Thymus (tissue), 11 donors: ENCODE results near the gene MRPL34. TPM values are rescaled to one million over a fixed set of nuclear protein-coding genes. Genes with fewer than 3 reads are reported as not detected.

Experiments used
- DNase-seq, 9 donors: peaks; one replicate each; pipeline ENCODE4 v3.0.0-alpha.2; 2013; ENCODE audit warnings: low spot score in 9 of 9, low read depth in 6 of 9, missing footprints in 1 of 9
- H3K27ac ChIP-seq, 2 donors: one replicate each; pipeline ENCODE4 v1.5.1; 2013; ENCODE audit warnings: control low read depth in 1 of 2, low read depth in 1 of 2, low read length in 1 of 2, mild to moderate bottlenecking in 1 of 2, moderate library complexity in 1 of 2
- H3K27me3 ChIP-seq, 2 donors: one replicate each; pipeline ENCODE4 v1.5.1; 2013; ENCODE audit warnings: low read length in 1 of 2; ENCODE audit not compliant: control insufficient read depth in 2 of 2, insufficient read depth in 1 of 2
- H3K36me3 ChIP-seq, 2 donors: one replicate each; pipeline ENCODE4 v1.5.1; 2013; ENCODE audit warnings: low read length in 1 of 2, mild to moderate bottlenecking in 1 of 2, moderate library complexity in 1 of 2; ENCODE audit not compliant: control insufficient read depth in 2 of 2, insufficient read depth in 2 of 2
- H3K4me1 ChIP-seq, 2 donors: one replicate each; pipeline ENCODE4 v1.5.1; 2013; ENCODE audit warnings: low read length in 2 of 2; ENCODE audit not compliant: control insufficient read depth in 2 of 2, insufficient read depth in 2 of 2
- H3K4me3 ChIP-seq, 2 donors: one replicate each; pipeline ENCODE4 v1.5.1; 2013; ENCODE audit warnings: low read length in 2 of 2, control low read depth in 1 of 2, mild to moderate bottlenecking in 1 of 2
- H3K9me3 ChIP-seq, 2 donors: one replicate each; pipeline ENCODE4 v1.5.1; 2013; ENCODE audit warnings: low read length in 1 of 2, mild to moderate bottlenecking in 1 of 2; ENCODE audit not compliant: control insufficient read depth in 2 of 2, insufficient read depth in 1 of 2
- WGBS: extraction: QIAGEN DNeasy Blood & Tissue Kit; methylation state at CpG from one replicate; pipeline ENCODE4 v1.1.7; 2013; 5-methylcytosine and 5-hydroxymethylcytosine counted together
- polyA plus RNA-seq: library from polyadenylated mRNA; stranded (reverse); fragments of 200-250 nt; gene quantifications from one replicate; pipeline ENCODE4 v1.2.3, GENCODE V29; 2013
- total RNA-seq: library from RNA; stranded (reverse); fragments of 120-200 nt; gene quantifications from one replicate; pipeline ENCODE4 v1.2.4, GENCODE V29; 2013
- donor health status: healthy.

MRPL34 gene
- total and polyA plus RNA-seq, 2 donors, result 78.3 to 123 TPM

- no peaks in the 10 kb centered on the region for H3K9me3 ChIP-seq
- no peaks in the 10 kb centered on the region for H3K27me3 ChIP-seq
- DNase-seq, result no peak
- H3K4me1 ChIP-seq, result peaks cover 2 to 15% of the 10 kb centered on the region in 2 donors
- H3K4me3 ChIP-seq, result no peak overlapping the region
- peaks cover 4 to 21% of the 10 kb centered on the region in 2 donors for H3K36me3 ChIP-seq
- no peak overlapping the region for H3K27ac ChIP-seq
- WGBS, result over 99% methylated on average over 7 of the region's 7 CpGs
Measured at GRCh38 chr19:17341845-17342244, 36.2 kb downstream of the MRPL34 start.

GRCh38 chr19:17346109-17346671, 40.5 kb downstream of the MRPL34 start:
- H3K9me3 ChIP-seq, result peaks cover 0 to 3% of the 10 kb centered on the region in 2 donors
- H3K4me3 ChIP-seq, result no peak overlapping the region
- no peak overlapping the region for H3K27ac ChIP-seq
- H3K4me1 ChIP-seq, result peaks cover 0 to 12% of the 10 kb centered on the region in 2 donors
- H3K36me3 ChIP-seq, result peaks cover 2 to 14% of the 10 kb centered on the region in 2 donors
- DNase-seq, result peak in 6 of 9 donors; percentile 45 to 81 (median 69)
- peaks cover 3 to 14% of the 10 kb centered on the region in 2 donors for H3K27me3 ChIP-seq
- 19% methylated on average over 24 of the region's 24 CpGs for WGBS

- DNase-seq, result no peak
- Histone ChIP-seq H3K4me3 (no peak overlapping the region), H3K27me3 (peaks cover 3 to 14% of the 10 kb centered on the region in 2 donors), H3K4me1 (peaks cover 0 to 18% of the 10 kb centered on the region in 2 donors), H3K27ac (no peak overlapping the region), H3K9me3 (peaks cover 0 to 6% of the 10 kb centered on the region in 2 donors), H3K36me3 (peaks cover 0 to 6% of the 10 kb centered on the region in 2 donors)
- WGBS, result 38% methylated on average over 6 of the region's 6 CpGs
Measured at GRCh38 chr19:17347361-17347760, 41.7 kb downstream of the MRPL34 start.

GRCh38 chr19:17347877-17348276, 42.2 kb downstream of the MRPL34 start:
- Histone ChIP-seq H3K4me3 (no peak overlapping the region), H3K27ac (peak overlapping the region in 1 of 2 donors; percentile 18), H3K27me3 (peaks cover 3 to 14% of the 10 kb centered on the region in 2 donors), H3K9me3 (peaks cover 0 to 6% of the 10 kb centered on the region in 2 donors), H3K36me3 (peaks cover 0 to 4% of the 10 kb centered on the region in 2 donors), H3K4me1 (peaks cover 0 to 18% of the 10 kb centered on the region in 2 donors)
- no peak for DNase-seq
- WGBS, result 82% methylated on average over 2 of the region's 2 CpGs

- no peak for DNase-seq
- Histone ChIP-seq H3K9me3 (peaks cover 0 to 6% of the 10 kb centered on the region in 2 donors), H3K4me1 (peaks cover 0 to 18% of the 10 kb centered on the region in 2 donors), H3K27ac (no peak overlapping the region), H3K36me3 (peaks cover 0 to 4% of the 10 kb centered on the region in 2 donors), H3K4me3 (no peak overlapping the region), H3K27me3 (peaks cover 3 to 14% of the 10 kb centered on the region in 2 donors)
- 17% methylated on average over 12 of the region's 12 CpGs for WGBS
Measured at GRCh38 chr19:17348700-17349099, 43.0 kb downstream of the MRPL34 start.

- Histone ChIP-seq H3K4me1 (peaks cover 0 to 15% of the 10 kb centered on the region in 2 donors), H3K27ac (no peak overlapping the region), H3K27me3 (peaks cover 3 to 14% of the 10 kb centered on the region in 2 donors), H3K9me3 (peaks cover 0 to 6% of the 10 kb centered on the region in 2 donors), H3K4me3 (no peak overlapping the region), H3K36me3 (no peaks in the 10 kb centered on the region)
- 97% methylated on average over 45 of the region's 45 CpGs for WGBS
- no peak for DNase-seq
Measured at GRCh38 chr19:17351815-17352435, 46.3 kb downstream of the MRPL34 start.

GRCh38 chr19:17352608-17353280, 47.1 kb downstream of the MRPL34 start:
- 83% methylated on average over 14 of the region's 14 CpGs for WGBS
- Histone ChIP-seq H3K4me1 (peaks cover 0 to 11% of the 10 kb centered on the region in 2 donors), H3K4me3 (no peak overlapping the region), H3K36me3 (no peaks in the 10 kb centered on the region), H3K9me3 (peaks cover 0 to 6% of the 10 kb centered on the region in 2 donors), H3K27me3 (peaks cover 3 to 12% of the 10 kb centered on the region in 2 donors), H3K27ac (no peak overlapping the region)
- DNase-seq, result no peak

GRCh38 chr19:17353386-17353785, 47.7 kb downstream of the MRPL34 start:
- Histone ChIP-seq H3K27ac (no peak overlapping the region), H3K4me3 (no peak overlapping the region), H3K27me3 (peaks cover 3 to 8% of the 10 kb centered on the region in 2 donors), H3K36me3 (no peaks in the 10 kb centered on the region), H3K4me1 (peaks cover 0 to 11% of the 10 kb centered on the region in 2 donors), H3K9me3 (peaks cover 0 to 6% of the 10 kb centered on the region in 2 donors)
- DNase-seq, result no peak
- 96% methylated on average over 8 of the region's 8 CpGs for WGBS
